GM19455 (cell line): ENCODE data around the gene CD2AP.
"Not testable (repeated sequence)": the region's sequence is repeated elsewhere in the genome, so short reads cannot be mapped to it uniquely, and the experiment has no call there.

Experiments used
- ATAC-seq: cut with Tn5 transposase; IDR thresholded peaks from one replicate; pipeline ENCODE4 v1.9.1; 2021; ENCODE audit not compliant: unreplicated experiment

CD2AP gene

GRCh38 chr6:47495954-47496545 lies 18.5 kb downstream of the CD2AP start:
- ATAC-seq = no peak

- no peak for ATAC-seq
Observed at GRCh38 chr6:47496935-47497579, 19.5 kb downstream of the CD2AP start.

- no peak for ATAC-seq
Observed at GRCh38 chr6:47502920-47503319, 25.3 kb downstream of the CD2AP start.

GRCh38 chr6:47509937-47510336 lies 32.3 kb downstream of the CD2AP start:
- no peak for ATAC-seq

- no peak for ATAC-seq
Observed at GRCh38 chr6:47512872-47513271, 35.3 kb downstream of the CD2AP start.

- no peak for ATAC-seq
Observed at GRCh38 chr6:47519279-47519678, 41.7 kb downstream of the CD2AP start.

GRCh38 chr6:47520282-47520681 lies 42.7 kb downstream of the CD2AP start:
- no peak for ATAC-seq

GRCh38 chr6:47521961-47522360 lies 44.4 kb downstream of the CD2AP start:
- ATAC-seq = no peak

- ATAC-seq = no peak
Observed at GRCh38 chr6:47524136-47524845, 46.7 kb downstream of the CD2AP start.

- no peak for ATAC-seq
Observed at GRCh38 chr6:47525330-47526057, 47.9 kb downstream of the CD2AP start.

- no peak for ATAC-seq
Observed at GRCh38 chr6:47527274-47527673, 49.7 kb downstream of the CD2AP start.

GRCh38 chr6:47529734-47530133 lies 52.1 kb downstream of the CD2AP start:
- no peak for ATAC-seq

GRCh38 chr6:47532981-47533585 lies 55.5 kb downstream of the CD2AP start:
- no peak for ATAC-seq

- no peak for ATAC-seq
Observed at GRCh38 chr6:47534063-47534462, 56.5 kb downstream of the CD2AP start.

- no peak for ATAC-seq
Observed at GRCh38 chr6:47535316-47536225, 58.0 kb downstream of the CD2AP start.

- no peak for ATAC-seq
Observed at GRCh38 chr6:47536816-47537401, 59.3 kb downstream of the CD2AP start.

GRCh38 chr6:47545223-47545622 lies 67.6 kb downstream of the CD2AP start:
- no peak for ATAC-seq

GRCh38 chr6:47551670-47552069 lies 74.1 kb downstream of the CD2AP start:
- ATAC-seq = no peak

- no peak for ATAC-seq
Observed at GRCh38 chr6:47552319-47552718, 74.7 kb downstream of the CD2AP start.

GRCh38 chr6:47553243-47553642 lies 75.7 kb downstream of the CD2AP start:
- not testable (repeated sequence) for ATAC-seq
